ENCODE results near the gene BRS3. TPM values are rescaled to one million over a fixed set of nuclear protein-coding genes. Genes with fewer than 3 reads are reported as not detected.

The BRS3 gene
- polyA plus RNA-seq, 1 donor from 2014 or later, result 0.20 TPM

- H2AFZ ChIP-seq (ENCODE audit: low read depth, low read length), result no peak overlapping the region
- H3K79me2 ChIP-seq (replicated peaks; ENCODE audit: insufficient read depth, low read length), result peaks cover 22% of the 10 kb centered on the region
- H3K27me3 ChIP-seq (ENCODE audit: insufficient read depth, low read depth, low read length), result no peaks in the 10 kb centered on the region
- H3K9me3 ChIP-seq (ENCODE audit: low read length), result no peaks in the 10 kb centered on the region
- no peak overlapping the region for H3K9ac ChIP-seq (ENCODE audit: low read length)
- H3K4me3 ChIP-seq (ENCODE audit: low read length), result no peak overlapping the region
- H4K20me1 ChIP-seq (ENCODE audit: insufficient read depth), result no peaks in the 10 kb centered on the region
- H3K27ac ChIP-seq (ENCODE audit: low read length), result no peak overlapping the region
- TF ChIP-seq SMC3 (conservative IDR thresholded peaks at IDR 0.05; ENCODE audit: poor library complexity) (no peak), MXI1 (conservative IDR thresholded peaks at IDR 0.05; ENCODE audit: poor library complexity, severe bottlenecking) (no peak)
- no peaks in the 10 kb centered on the region for H3F3A ChIP-seq (ENCODE audit: insufficient read depth, low read length, poor library complexity, severe bottlenecking)
- no peaks in the 10 kb centered on the region for H3K36me3 ChIP-seq (ENCODE audit: insufficient read depth, low read length)
- no peak overlapping the region for H3K4me2 ChIP-seq (ENCODE audit: low read length)
- no peaks in the 10 kb centered on the region for H3K9me2 ChIP-seq (ENCODE audit: insufficient read depth, low read length)
Measured at GRCh38 chrX:136495043-136495442, 7.3 kb downstream of the BRS3 start.

- no peaks in the 10 kb centered on the region for H3K36me3 ChIP-seq (ENCODE audit: insufficient read depth, low read length)
- no peaks in the 10 kb centered on the region for H3F3A ChIP-seq (ENCODE audit: insufficient read depth, low read length, poor library complexity, severe bottlenecking)
- H2AFZ ChIP-seq (ENCODE audit: low read depth, low read length), result peak overlapping the region; percentile 76
- peak overlapping the region; percentile 35 for H3K4me2 ChIP-seq (ENCODE audit: low read length)
- TF ChIP-seq CTCF (IDR thresholded peaks at IDR 0.05; ENCODE audit: poor library complexity, severe bottlenecking), result no peak
- TF ChIP-seq EP300 (conservative IDR thresholded peaks at IDR 0.05; ENCODE audit: poor library complexity, severe bottlenecking), result no peak
- no peak for TF ChIP-seq POLR2AphosphoS5 (IDR thresholded peaks at IDR 0.05)
- TF ChIP-seq RAD21 (conservative IDR thresholded peaks at IDR 0.05), result no peak
- no peak for TF ChIP-seq MXI1 (conservative IDR thresholded peaks at IDR 0.05; ENCODE audit: poor library complexity, severe bottlenecking)
- TF ChIP-seq EZH2 (IDR thresholded peaks at IDR 0.05; ENCODE audit: borderline replicate concordance, insufficient read depth, low read length, poor library complexity, severe bottlenecking), result no peak
- no peak for TF ChIP-seq TAF1 (IDR thresholded peaks at IDR 0.05; ENCODE audit: low read depth)
- no peak for TF ChIP-seq REST (IDR thresholded peaks at IDR 0.05; ENCODE audit: borderline replicate concordance)
- TF ChIP-seq SMC3 (conservative IDR thresholded peaks at IDR 0.05; ENCODE audit: poor library complexity), result no peak
- H3K9me3 ChIP-seq (ENCODE audit: low read length), result no peaks in the 10 kb centered on the region
- H3K27me3 ChIP-seq (ENCODE audit: insufficient read depth, low read depth, low read length), result no peaks in the 10 kb centered on the region
- H3K27ac ChIP-seq (ENCODE audit: low read length), result peak overlapping the region; percentile 77
- peaks cover 22% of the 10 kb centered on the region for H3K79me2 ChIP-seq (replicated peaks; ENCODE audit: insufficient read depth, low read length)
- peak overlapping the region; percentile 74 for H3K9ac ChIP-seq (ENCODE audit: low read length)
- H3K4me3 ChIP-seq (ENCODE audit: low read length), result peak overlapping the region; percentile 71
- H3K9me2 ChIP-seq (ENCODE audit: insufficient read depth, low read length), result no peaks in the 10 kb centered on the region
- no peaks in the 10 kb centered on the region for H4K20me1 ChIP-seq (ENCODE audit: insufficient read depth)
Measured at GRCh38 chrX:136496186-136496763, 8.5 kb downstream of the BRS3 start.

All from neural cell (in vitro differentiated cells).